ENCODE data around the gene PHTF1.
"Not testable (repeated sequence)": the region's sequence is repeated elsewhere in the genome, so short reads cannot be mapped to it uniquely, and the experiment has no call there.

The PHTF1 gene

DNA sequence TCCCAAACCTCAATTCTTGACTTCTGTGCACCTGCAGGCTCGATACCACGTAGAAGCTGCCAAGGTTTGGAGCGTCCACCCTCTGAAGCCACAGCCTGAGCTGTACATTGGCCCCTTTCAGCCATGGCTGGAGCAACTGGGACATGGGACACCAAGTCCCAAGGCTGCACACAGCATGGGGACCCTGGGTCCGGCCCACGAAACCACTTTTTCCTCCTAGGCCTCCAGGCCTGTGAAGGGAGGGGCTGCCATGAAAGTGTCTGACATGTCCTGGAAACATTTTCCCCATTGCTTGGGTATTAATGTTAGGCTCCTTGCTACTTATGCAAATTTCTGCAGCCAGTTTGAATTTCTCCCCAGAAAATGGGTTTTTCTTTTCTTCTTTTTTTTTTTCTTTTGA is 40.7 kb downstream of the PHTF1 start:
- DNase-seq (ENCODE audit: low read depth), result not testable (repeated sequence)

DNA sequence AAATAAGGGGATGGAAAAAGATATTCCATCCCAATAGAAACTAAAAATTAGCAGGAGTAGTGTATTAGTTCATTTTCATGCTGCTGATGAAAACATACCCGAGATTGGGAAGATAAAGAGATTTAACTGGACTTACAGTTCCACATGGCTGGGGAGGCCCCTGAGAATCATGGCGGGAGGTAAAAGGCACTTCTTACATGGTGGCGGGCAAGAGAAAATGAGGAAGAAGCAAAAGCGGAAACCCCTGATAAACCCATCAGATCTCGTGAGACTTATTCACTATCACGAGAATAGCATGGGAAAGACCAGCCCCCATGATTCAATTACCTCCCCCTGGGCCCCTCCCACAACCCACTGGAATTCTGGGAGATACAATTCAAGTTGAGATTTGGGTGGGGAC is 41.8 kb downstream of the PHTF1 start:
- DNase-seq (ENCODE audit: low read depth), result not testable (repeated sequence)

- DNase-seq (ENCODE audit: low read depth), result no peak
These were observed 44.5 kb downstream of the PHTF1 start for GRCh38 chr1:113714606-113715269.

- no peak for DNase-seq (ENCODE audit: low read depth)
These were observed 57.9 kb downstream of the PHTF1 start for GRCh38 chr1:113701429-113701828.

GRCh38 chr1:113694910-113695309 is 64.4 kb downstream of the PHTF1 start:
- DNase-seq (ENCODE audit: low read depth), result no peak

GRCh38 chr1:113692824-113693431 is 66.4 kb downstream of the PHTF1 start:
- no peak for DNase-seq (ENCODE audit: low read depth)

DNA sequence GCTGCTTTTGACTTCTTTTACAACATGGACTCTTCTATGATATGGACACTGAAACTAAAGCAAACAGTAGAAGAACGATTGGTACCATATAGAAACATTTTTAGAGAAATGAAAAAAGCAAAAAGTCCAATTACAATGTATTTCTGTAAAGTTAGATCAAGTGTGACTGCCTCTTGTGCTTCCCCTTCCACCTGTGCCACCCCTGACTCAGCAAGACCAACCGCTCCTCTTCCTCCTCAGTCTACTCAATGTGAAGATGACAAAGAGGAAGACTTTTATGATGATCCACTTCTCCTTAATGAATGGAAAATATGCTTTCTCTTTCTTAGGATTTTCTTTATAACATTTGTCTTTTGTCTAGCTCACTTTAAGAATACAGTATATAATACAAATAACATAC is 66.9 kb downstream of the PHTF1 start:
- DNase-seq (ENCODE audit: low read depth), result no peak

- DNase-seq (ENCODE audit: low read depth), result no peak
These were observed 68.1 kb downstream of the PHTF1 start for GRCh38 chr1:113691184-113691583.

DNA sequence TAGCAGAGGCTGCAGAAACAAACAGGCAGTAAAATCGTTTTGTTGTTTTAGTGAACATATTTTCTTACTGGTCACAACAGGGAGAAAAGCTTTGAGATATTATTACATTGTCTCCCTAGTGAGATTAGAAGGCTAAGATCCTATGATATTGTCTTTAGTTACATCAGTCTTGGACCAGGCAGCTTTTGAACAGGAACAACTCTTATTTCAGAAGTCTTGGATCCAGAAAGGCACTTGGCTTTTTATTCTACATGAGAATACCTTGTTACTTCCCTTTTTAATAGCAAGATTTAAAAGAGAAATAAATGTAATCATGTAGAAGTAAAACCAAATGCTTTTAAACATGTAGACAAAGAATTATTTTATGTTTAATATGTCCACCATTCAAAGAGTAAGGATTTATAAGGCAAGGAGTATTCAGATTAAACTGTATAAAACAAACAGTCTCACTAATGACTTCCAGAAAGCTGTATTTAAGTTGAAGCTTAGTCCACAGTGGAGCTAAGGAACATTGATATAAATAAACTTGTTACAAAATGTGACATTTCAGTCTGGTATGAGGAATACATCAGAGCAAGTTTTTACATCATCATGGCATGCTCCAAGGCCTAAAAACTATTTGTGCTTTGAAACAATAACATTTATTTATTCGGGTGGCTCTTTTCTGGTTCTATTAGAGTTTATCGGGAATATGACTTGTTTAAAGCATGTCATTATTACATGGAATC is 72.2 kb downstream of the PHTF1 start:
- DNase-seq (ENCODE audit: low read depth), result no peak

- no peak for DNase-seq (ENCODE audit: low read depth)
These were observed 75.1 kb downstream of the PHTF1 start for GRCh38 chr1:113684153-113684541.

- DNase-seq (ENCODE audit: low read depth), result no peak
These were observed 75.7 kb downstream of the PHTF1 start for GRCh38 chr1:113683384-113684152.

- no peak for DNase-seq (ENCODE audit: low read depth)
These were observed 77.5 kb downstream of the PHTF1 start for GRCh38 chr1:113681596-113682337.

DNA sequence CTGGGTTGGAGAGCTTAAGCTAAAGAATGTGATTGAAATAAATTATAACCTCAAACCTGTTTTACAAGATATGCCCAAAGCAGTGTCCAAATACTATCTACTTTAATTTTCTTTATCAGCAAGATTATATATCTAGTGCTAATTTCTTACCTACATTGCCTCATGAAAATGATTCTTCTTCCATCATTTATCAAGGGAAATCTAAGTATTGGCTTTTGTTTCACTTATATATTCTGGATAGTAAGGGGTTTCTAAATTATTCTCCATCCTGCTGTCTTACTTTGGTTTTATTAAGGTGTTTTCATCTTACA is 81.2 kb downstream of the PHTF1 start:
- DNase-seq (ENCODE audit: low read depth), result no peak

DNA sequence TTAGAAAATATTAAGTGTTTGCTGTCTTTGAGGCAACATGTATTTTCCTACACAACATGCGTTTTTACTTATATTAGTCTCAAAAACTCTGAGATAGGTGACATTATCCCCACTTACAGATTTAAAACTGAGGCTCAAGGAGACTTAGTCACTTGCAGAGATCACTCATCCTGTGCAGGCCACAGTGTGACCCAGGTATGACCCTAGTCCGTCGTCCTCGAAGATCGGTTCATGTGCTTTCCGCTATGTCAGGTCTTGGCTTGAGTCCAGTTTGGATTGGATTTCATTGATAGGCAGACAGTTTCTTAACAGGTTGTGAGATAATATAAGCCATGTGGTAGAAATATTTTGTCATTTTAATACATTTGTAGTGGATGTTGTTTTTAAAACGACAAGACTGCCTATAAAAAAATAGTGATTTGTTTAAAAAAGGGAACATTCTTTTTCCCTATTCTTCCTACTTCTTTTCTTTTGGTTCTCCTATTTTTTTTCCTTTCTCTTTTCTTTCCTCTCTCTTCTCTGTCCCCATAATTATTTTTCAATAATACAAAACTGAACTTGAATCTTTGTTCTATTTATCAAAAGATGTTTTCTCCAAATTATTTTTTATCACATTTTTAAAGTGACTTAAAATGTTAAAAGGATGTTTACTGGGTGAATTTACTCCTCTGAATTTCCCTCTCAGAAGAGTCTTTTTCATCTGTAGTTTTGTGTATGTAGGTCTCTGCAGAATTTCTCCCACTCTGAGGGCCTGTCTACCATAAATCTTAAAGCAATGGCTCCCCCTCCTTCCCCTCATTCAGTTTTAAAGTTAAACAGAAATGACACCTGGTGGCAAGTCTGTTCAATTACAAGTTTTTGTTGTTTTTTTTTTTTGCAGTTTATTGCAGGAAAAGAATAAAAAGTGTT is 81.8 kb downstream of the PHTF1 start:
- DNase-seq (ENCODE audit: low read depth), result no peak

- no peak for DNase-seq (ENCODE audit: low read depth)
These were observed 82.8 kb downstream of the PHTF1 start for GRCh38 chr1:113676524-113676923.

DNA sequence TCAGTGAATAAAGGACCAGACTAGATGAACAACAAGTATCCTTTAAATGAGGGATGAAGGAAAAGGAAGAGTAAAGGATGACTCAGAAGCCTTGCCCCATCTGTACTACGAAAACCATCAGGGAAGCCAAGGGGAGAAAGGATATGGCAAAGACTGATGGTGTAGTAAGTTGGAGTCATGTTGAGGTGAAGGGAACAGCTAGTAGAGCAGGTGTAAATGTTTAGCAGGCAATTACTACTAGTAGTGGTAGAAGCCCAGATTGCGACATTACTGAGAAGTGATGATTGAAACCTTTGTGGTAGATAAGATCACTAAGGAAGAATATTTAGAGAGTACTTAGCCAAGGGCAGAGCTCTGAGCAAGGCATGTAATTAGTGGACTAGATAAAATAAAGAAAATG is 84.0 kb downstream of the PHTF1 start:
- no peak for DNase-seq (ENCODE audit: low read depth)

DNA sequence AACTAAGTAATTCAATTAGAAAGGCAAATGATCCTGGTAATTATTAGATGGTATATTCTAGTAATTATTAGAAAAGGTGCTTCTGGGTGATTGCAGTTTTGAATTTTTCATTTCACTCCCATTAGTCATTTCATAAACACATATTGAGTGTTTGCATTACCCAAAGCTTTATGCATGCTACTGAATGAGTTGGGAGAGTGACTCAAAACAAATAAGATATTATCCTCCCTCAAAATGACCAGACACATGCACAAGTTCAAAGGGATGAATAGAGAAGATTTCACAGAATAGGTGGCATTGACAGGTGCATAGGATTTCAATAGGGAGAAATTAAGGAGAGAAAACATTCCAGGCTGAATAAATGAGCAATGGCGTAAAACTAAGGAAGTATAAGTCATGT is 84.7 kb downstream of the PHTF1 start:
- no peak for DNase-seq (ENCODE audit: low read depth)

GRCh38 chr1:113672491-113672890 is 86.8 kb downstream of the PHTF1 start:
- DNase-seq (ENCODE audit: low read depth), result no peak

GRCh38 chr1:113670650-113671049 is 88.6 kb downstream of the PHTF1 start:
- no peak for DNase-seq (ENCODE audit: low read depth)

- DNase-seq (ENCODE audit: low read depth), result no peak
These were observed 89.3 kb downstream of the PHTF1 start for GRCh38 chr1:113669988-113670387.

DNA sequence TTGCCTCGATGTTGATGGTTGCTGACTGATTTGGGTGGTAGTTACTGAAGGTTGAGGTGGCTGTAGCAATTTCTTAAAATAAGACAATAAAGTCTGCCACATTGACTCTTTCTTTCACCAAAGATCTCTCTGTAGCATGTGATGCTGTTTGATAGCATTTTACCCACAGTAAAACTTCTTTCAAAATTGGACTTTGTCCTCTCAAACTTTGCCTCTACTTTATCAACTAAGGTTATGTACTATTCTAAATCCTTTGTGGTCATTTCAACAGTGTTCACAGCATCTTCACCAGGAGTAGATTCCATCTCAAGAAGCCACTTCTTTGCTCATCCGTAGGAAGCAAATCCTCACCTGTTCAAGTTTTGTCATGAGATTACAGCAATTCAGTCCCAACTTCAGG is 93.2 kb downstream of the PHTF1 start:
- DNase-seq (ENCODE audit: low read depth), result no peak
